ENCODE results near the gene SLC33A1. TPM values are rescaled to one million over a fixed set of nuclear protein-coding genes. Genes with fewer than 3 reads are reported as not detected.
"Not testable (repeated sequence)": the region's sequence is repeated elsewhere in the genome, so short reads cannot be mapped to it uniquely, and the experiment has no call there.

SLC33A1 gene
- total RNA-seq, 1 donor from 2014 or later: 27.4 TPM

DNA sequence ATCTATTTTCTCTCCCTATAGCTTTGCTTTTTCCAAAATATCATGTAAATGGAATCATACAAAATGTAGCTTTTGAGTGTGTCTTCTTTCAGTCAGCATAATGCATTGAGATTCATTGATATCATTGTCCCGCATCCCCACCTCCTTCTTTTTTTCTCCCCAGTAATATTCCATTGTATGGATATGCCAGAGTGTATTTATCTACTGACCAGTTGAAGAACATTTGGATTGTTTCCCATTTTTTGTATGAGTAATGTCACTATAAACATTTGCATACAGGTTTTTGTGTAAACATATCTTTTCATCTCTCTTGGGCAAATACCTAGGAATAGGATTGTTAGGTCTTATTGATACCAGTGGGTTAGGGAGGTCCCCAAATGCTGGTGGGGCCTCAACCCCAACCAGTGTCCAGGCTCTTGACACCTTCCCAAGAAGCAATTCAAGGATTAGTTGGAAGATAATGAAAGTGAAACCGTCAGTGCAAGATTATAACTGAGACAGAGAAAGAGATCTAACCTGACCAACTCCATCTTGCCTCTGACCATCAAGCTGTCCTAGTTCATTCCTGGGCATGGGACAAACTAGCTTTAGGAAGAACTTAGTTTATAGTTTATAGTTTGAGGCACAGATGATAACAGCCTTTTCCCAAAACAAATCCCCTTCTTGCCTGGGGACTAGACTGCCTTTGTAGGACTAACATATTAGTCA, 7.4 kb upstream of the SLC33A1 start:
- H3K27me3 Mint-ChIP-seq (ENCODE audit: insufficient read depth, low read depth): no peaks in the 10 kb centered on the region
- Histone ChIP-seq H3K9ac (no peak overlapping the region), H3F3A (ENCODE audit: low read depth) (no peaks in the 10 kb centered on the region), H2AFZ (replicated peaks) (no peak overlapping the region), H3K4me3 (no peak overlapping the region), H3K27ac (no peak overlapping the region), H3K36me3 (no peaks in the 10 kb centered on the region), H3K79me2 (ENCODE audit: low read depth) (no peaks in the 10 kb centered on the region), H3K27me3 (no peaks in the 10 kb centered on the region), H3K4me1 (no peaks in the 10 kb centered on the region), H3K9me3 (ENCODE audit: low read depth) (no peaks in the 10 kb centered on the region), H3K4me2 (no peak overlapping the region), H4K20me1 (ENCODE audit: low read depth) (no peaks in the 10 kb centered on the region)
- no peak for DNase-seq (ENCODE audit: low spot score)
- H3K4me1 Mint-ChIP-seq: no peaks in the 10 kb centered on the region
- H3K27ac Mint-ChIP-seq: no peak overlapping the region
- H3K4me3 Mint-ChIP-seq: no peak overlapping the region
- peaks cover 3% of the 10 kb centered on the region for H3K9me3 Mint-ChIP-seq
- no peak for TF ChIP-seq EZH2phosphoT487 (IDR thresholded peaks at IDR 0.05)
- TF ChIP-seq, protein P1, sequence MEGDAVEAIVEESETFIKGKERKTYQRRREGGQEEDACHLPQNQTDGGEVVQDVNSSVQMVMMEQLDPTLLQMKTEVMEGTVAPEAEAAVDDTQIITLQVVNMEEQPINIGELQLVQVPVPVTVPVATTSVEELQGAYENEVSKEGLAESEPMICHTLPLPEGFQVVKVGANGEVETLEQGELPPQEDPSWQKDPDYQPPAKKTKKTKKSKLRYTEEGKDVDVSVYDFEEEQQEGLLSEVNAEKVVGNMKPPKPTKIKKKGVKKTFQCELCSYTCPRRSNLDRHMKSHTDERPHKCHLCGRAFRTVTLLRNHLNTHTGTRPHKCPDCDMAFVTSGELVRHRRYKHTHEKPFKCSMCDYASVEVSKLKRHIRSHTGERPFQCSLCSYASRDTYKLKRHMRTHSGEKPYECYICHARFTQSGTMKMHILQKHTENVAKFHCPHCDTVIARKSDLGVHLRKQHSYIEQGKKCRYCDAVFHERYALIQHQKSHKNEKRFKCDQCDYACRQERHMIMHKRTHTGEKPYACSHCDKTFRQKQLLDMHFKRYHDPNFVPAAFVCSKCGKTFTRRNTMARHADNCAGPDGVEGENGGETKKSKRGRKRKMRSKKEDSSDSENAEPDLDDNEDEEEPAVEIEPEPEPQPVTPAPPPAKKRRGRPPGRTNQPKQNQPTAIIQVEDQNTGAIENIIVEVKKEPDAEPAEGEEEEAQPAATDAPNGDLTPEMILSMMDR (IDR thresholded peaks at IDR 0.05): no peak
- TF ChIP-seq EZH2 (IDR thresholded peaks at IDR 0.05): no peak
- H3K36me3 Mint-ChIP-seq: no peaks in the 10 kb centered on the region

DNA sequence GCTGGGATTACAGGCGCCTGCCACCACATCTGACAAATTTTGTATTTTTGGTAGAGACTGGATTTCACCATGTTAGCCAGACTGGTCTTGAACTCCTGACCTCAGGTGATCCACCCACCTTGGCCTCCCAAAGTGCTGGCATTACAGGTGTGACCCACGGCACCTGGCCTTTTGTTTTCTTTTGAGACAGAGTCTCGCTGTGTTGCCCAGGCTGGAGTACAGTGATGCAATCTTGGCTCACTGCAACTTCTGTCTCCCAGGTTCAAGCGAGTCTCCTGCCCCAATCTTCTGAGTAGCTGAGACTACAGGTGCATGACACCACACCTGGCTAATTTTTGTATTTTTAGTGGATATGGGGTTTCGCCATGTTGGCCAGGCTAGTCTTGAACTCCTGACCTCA, 6.2 kb upstream of the SLC33A1 start:
- not testable (repeated sequence) for H3K36me3 Mint-ChIP-seq; H3K9me3 ChIP-seq (ENCODE audit: low read depth); H3K9me3 Mint-ChIP-seq; H3K4me2 ChIP-seq; H3K27ac ChIP-seq; H2AFZ ChIP-seq (replicated peaks); H3K79me2 ChIP-seq (ENCODE audit: low read depth); H3F3A ChIP-seq (ENCODE audit: low read depth); DNase-seq (ENCODE audit: low spot score); H3K27me3 ChIP-seq; H3K4me1 Mint-ChIP-seq; H3K36me3 ChIP-seq; H3K4me1 ChIP-seq; H3K27ac Mint-ChIP-seq; H3K27me3 Mint-ChIP-seq (ENCODE audit: insufficient read depth, low read depth); H3K4me3 Mint-ChIP-seq; H3K4me3 ChIP-seq; H4K20me1 ChIP-seq (ENCODE audit: low read depth); H3K9ac ChIP-seq

DNA sequence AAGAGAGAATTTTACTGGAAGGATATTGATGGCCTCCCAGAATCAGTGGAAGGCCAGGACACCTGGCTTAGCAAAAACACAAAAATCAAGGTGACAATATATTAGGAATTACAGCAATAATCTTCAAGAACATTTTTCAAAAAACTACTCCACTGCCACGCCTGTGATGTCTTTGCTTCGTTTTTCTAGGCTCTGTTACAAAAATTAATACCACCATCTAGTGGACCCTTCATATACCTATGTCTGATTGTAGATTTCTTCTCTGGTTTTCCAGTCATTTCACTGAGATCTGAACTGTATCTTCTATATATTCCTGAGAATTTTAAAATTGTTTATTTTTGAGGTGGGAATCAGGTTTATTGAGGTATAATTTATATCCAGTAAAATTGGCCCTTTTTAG, 5.6 kb upstream of the SLC33A1 start:
- H3K4me2 ChIP-seq: no peak overlapping the region
- no peak overlapping the region for H3K27ac Mint-ChIP-seq
- no peaks in the 10 kb centered on the region for H3K4me1 ChIP-seq
- H3K9me3 Mint-ChIP-seq: peaks cover 3% of the 10 kb centered on the region
- H3K79me2 ChIP-seq (ENCODE audit: low read depth): no peaks in the 10 kb centered on the region
- no peak overlapping the region for H2AFZ ChIP-seq (replicated peaks)
- H3K4me3 Mint-ChIP-seq: no peak overlapping the region
- H3K4me1 Mint-ChIP-seq: peaks cover 2% of the 10 kb centered on the region
- H3K27me3 Mint-ChIP-seq (ENCODE audit: insufficient read depth, low read depth): peaks cover under 1% of the 10 kb centered on the region
- H3F3A ChIP-seq (ENCODE audit: low read depth): peaks cover 1% of the 10 kb centered on the region
- no peak for DNase-seq (ENCODE audit: low spot score)
- H3K9ac ChIP-seq: no peak overlapping the region
- H3K27me3 ChIP-seq: peaks cover 5% of the 10 kb centered on the region
- no peak for TF ChIP-seq EZH2phosphoT487 (IDR thresholded peaks at IDR 0.05)
- TF ChIP-seq, protein P1 (IDR thresholded peaks at IDR 0.05): no peak
- TF ChIP-seq EZH2 (IDR thresholded peaks at IDR 0.05): no peak
- no peaks in the 10 kb centered on the region for H3K9me3 ChIP-seq (ENCODE audit: low read depth)
- no peaks in the 10 kb centered on the region for H4K20me1 ChIP-seq (ENCODE audit: low read depth)
- no peak overlapping the region for H3K4me3 ChIP-seq
- no peak overlapping the region for H3K27ac ChIP-seq
- H3K36me3 ChIP-seq: no peaks in the 10 kb centered on the region
- H3K36me3 Mint-ChIP-seq: peaks cover under 1% of the 10 kb centered on the region
